ENCODE measurements around the gene ABHD17A. TPM values are rescaled to one million over a fixed set of nuclear protein-coding genes. Genes with fewer than 3 reads are reported as not detected.

Gene ABHD17A
- total RNA-seq, 6 experiments from 2014 or later: 20.4 to 49.5 (median 23.5) TPM

DNA sequence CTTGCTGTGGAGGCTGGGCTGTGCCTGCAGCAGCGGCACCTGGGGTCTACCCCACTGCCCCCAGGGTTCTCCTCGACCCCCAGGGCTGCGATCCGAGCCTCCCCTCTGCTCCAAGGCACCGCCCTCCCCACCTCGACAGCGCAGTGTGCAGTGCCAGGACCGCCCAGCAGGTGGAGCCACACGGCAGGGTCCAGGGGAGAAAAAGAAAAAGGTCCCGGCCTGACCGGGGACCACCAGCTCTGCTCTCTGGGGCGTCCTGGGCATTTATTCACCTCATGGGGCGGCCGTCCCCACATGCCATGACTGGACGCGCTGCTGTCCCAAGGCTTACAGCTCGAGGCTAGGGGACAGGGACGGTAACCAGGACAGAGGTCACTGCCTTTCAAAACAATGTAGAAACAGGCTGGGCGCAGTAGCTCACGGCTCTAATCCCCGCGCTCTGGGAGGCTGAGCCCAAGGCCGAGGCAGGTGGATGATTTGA is 47.6 kb downstream of the ABHD17A start:
- Histone ChIP-seq H3K27me3 (no peaks in the 10 kb centered on the region), H3K4me3 (peak overlapping the region; percentile 9 to 43 (median 38)), H3K9me3 (no peaks in the 10 kb centered on the region), H3K27ac (peak overlapping the region; percentile 63 to 81 (median 81)), H3K36me3 (no peaks in the 10 kb centered on the region), H3K4me1 (peaks cover 0 to 86% (median 39%) of the 10 kb centered on the region in 4 donors)
- ATAC-seq (peak; percentile 37 to 52 (median 46)), DNase-seq (peak in 1 of 3 donors; percentile 76)
- TF ChIP-seq, protein P1, sequence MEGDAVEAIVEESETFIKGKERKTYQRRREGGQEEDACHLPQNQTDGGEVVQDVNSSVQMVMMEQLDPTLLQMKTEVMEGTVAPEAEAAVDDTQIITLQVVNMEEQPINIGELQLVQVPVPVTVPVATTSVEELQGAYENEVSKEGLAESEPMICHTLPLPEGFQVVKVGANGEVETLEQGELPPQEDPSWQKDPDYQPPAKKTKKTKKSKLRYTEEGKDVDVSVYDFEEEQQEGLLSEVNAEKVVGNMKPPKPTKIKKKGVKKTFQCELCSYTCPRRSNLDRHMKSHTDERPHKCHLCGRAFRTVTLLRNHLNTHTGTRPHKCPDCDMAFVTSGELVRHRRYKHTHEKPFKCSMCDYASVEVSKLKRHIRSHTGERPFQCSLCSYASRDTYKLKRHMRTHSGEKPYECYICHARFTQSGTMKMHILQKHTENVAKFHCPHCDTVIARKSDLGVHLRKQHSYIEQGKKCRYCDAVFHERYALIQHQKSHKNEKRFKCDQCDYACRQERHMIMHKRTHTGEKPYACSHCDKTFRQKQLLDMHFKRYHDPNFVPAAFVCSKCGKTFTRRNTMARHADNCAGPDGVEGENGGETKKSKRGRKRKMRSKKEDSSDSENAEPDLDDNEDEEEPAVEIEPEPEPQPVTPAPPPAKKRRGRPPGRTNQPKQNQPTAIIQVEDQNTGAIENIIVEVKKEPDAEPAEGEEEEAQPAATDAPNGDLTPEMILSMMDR (IDR thresholded peaks at IDR 0.05): peak; percentile 86 to 92 (median 90)
- peak; percentile 37 for TF ChIP-seq POLR2A (IDR thresholded peaks at IDR 0.05)
- intact Hi-C loops (cut with DNase I): no loop called here
- WGBS (ENCODE audit: insufficient coverage, low coverage, low lambda C conversion rate, missing lambda C conversion rate): 21% methylated on average over 8 of the region's 23 CpGs

DNA sequence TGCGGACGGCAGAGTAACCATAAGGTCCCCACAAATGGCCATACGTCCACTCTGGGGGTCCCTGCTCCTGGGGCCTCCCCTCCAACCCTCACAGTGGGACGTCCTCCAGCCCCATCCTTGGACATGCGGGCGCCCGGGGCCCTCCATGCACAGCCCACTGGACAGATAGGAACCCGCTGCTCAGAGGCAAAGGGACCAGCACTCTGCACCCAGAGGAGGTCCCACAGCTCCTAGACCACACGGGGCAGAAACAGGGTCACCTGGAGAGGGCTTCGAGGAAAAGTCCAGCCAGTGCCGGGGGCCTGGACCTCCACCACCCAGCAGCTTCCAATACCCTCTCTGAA is 48.1 kb downstream of the ABHD17A start:
- intact Hi-C loops (cut with DNase I): no loop called here
- ATAC-seq (no peak), DNase-seq (no peak)
- H3K4me3 ChIP-seq: peak overlapping the region in 2 of 3 donors; percentile 38 to 43
- no peaks in the 10 kb centered on the region for H3K9me3 ChIP-seq
- H3K27me3 ChIP-seq: no peaks in the 10 kb centered on the region
- no peaks in the 10 kb centered on the region for H3K36me3 ChIP-seq
- TF ChIP-seq POLR2A (IDR thresholded peaks at IDR 0.05): no peak
- TF ChIP-seq, protein P1 (IDR thresholded peaks at IDR 0.05): no peak
- peaks cover 0 to 86% (median 40%) of the 10 kb centered on the region in 4 donors for H3K4me1 ChIP-seq
- WGBS (ENCODE audit: insufficient coverage, low coverage, low lambda C conversion rate, missing lambda C conversion rate): 27% methylated on average over 3 of the region's 11 CpGs
- peak overlapping the region; percentile 63 to 81 (median 81) for H3K27ac ChIP-seq

DNA sequence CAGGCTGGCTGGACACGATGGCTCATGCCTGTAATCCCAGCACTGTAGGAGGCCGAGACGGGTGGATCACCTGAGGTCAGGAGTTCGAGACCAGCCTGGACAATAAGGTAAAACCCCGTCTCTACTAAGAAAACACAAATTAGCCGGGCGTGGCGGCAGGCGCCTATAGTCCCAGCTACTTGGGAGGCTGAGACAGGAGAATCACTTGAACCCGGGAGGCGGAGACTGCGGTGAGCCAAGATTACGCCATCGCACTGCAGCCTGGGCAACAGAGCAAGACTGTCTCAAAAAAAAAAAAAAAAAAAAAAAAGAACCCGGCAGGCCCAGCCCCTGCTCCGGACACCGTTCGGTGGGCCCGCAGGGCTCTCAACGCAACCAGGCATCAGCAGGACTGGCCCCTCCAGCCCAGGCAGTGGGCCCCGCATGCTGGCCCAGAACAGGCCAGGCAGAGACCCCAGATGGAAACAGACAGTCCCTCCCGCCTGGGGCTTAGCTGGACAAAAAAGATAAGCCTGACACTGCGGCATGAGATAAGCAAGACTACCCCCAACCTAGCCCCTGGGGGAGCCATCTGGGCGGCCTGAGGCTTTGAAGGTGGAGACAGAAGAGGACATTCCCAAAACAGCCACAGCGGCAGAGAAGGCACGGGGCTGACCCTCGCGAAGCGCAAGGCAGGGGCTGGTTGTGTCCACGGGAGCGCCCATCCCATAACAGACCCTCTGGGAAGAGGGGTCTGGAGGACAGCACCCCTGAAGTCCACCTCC is 48.7 kb downstream of the ABHD17A start:
- no peaks in the 10 kb centered on the region for H3K36me3 ChIP-seq
- H3K4me3 ChIP-seq: no peak overlapping the region

DNA sequence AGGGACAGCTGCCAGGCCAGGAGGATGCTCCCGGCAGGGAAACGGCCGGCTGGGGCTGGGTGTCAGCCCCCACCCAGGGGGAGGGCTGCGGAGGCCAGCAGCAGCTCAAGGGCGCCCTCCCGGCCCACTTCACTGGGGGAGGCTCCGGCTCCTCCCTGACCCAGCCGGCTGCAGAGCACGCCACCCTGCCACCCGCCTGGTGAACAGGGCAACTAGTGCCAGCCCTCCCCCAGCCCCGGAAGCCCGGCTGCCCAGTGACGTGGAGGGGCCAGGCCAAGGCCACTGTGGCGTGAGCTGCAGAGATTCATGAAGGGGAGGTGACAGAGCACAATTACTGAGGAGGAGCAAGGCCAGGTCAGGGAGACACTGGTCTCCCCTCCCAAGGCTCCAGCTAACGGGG is 51.8 kb downstream of the ABHD17A start:
- ATAC-seq (peak; percentile 81 to 86 (median 82)), DNase-seq (peak; percentile 92 to 95 (median 93))
- H3K27me3 ChIP-seq: no peaks in the 10 kb centered on the region
- intact Hi-C loops (cut with DNase I): no loop called here
- H3K4me1 ChIP-seq: peaks cover 0 to 70% (median 23%) of the 10 kb centered on the region in 4 donors
- peak; percentile 93 for TF ChIP-seq POLR2A (IDR thresholded peaks at IDR 0.05)
- TF ChIP-seq, protein P1 (IDR thresholded peaks at IDR 0.05): peak in 1 of 4 donors; percentile 16
- H3K27ac ChIP-seq: peak overlapping the region; percentile 63 to 83 (median 83)
- WGBS (ENCODE audit: insufficient coverage, low coverage, low lambda C conversion rate, missing lambda C conversion rate): 60% methylated on average over 1 of the region's 15 CpGs
- H3K36me3 ChIP-seq: no peaks in the 10 kb centered on the region
- peak overlapping the region in 2 of 3 donors; percentile 23 to 24 for H3K4me3 ChIP-seq
- H3K9me3 ChIP-seq: no peaks in the 10 kb centered on the region

More for the DNA sequence above, 48.7 kb downstream of the ABHD17A start:
- Histone ChIP-seq H3K9me3 (no peaks in the 10 kb centered on the region), H3K27ac (peak overlapping the region in 2 of 3 donors; percentile 81 to 83), H3K4me1 (peaks cover 0 to 85% (median 38%) of the 10 kb centered on the region in 4 donors), H3K27me3 (no peaks in the 10 kb centered on the region)
- 36% methylated on average over 15 of the region's 31 CpGs for WGBS (ENCODE audit: insufficient coverage, low coverage, low lambda C conversion rate, missing lambda C conversion rate)
- TF ChIP-seq POLR2A (IDR thresholded peaks at IDR 0.05): no peak
- ATAC-seq (no peak), DNase-seq (no peak)
- intact Hi-C loops (cut with DNase I): no loop called here

DNA sequence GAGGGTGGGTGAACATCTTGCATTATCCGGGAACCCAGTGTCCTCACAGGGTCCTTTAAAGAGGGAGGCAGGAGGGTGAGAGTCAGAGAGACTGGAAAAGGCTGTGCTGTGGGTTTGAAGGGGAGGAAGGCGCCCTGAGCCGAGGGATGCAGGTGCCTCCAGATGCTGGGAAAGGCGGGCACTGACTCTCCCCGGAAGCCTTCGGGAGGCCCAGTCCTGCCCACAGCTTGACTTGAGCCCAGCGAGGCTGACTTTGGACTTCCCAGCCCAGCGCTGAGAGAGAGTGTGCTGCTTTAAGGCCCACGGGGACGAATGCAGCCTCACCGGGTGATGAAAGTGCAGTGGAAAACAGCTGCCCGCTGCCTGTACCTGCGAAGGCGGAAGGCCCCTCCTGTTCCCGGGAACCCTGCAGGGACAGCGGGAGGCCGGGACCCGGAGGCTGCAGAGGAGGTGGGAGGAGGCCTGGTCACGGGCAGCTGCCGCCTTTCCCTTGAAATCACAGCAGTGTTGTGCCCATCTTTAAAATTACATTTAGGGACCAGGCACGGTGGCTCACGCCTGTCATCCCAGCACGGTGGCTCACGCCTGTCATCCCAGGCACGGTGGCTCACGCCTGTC is 53.1 kb downstream of the ABHD17A start:
- Histone ChIP-seq H3K27ac (peak overlapping the region in 1 of 3 donors; percentile 83), H3K9me3 (no peaks in the 10 kb centered on the region), H3K4me3 (no peak overlapping the region), H3K27me3 (no peaks in the 10 kb centered on the region), H3K36me3 (no peaks in the 10 kb centered on the region), H3K4me1 (peaks cover 0 to 67% (median 19%) of the 10 kb centered on the region in 4 donors)
- no peak for ATAC-seq
- TF ChIP-seq, protein P1 (IDR thresholded peaks at IDR 0.05): no peak
- TF ChIP-seq POLR2A (IDR thresholded peaks at IDR 0.05): no peak
- no peak for DNase-seq
- 52% methylated on average over 3 of the region's 26 CpGs for WGBS (ENCODE audit: insufficient coverage, low coverage, low lambda C conversion rate, missing lambda C conversion rate)
- intact Hi-C loops (cut with DNase I): no loop called here
